ENCODE data around the gene H2AZ1.

H2AZ1 gene

DNA sequence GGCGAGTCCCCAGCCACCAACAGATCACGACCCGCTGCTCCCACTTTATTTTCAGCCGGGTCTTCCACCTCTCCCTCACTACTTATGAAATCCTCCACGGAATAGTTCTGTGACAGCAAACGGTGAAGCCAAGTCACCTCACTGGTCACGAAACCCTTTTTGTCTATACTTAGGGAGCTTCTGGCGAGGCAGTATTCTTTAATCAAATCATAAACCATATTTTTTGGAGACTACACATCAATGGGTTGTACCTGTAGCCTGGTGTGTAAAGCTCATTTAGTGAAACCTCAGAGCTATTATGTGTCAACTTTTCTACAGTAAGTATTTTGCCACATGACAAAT is 809 bp upstream of the H2AZ1 start:
- Histone ChIP-seq H3K4me2 (ENCODE audit: low read length) (peak overlapping the region; percentile 97), H3K4me1 (no peaks in the 10 kb centered on the region), H3K9me3 (ENCODE audit: control insufficient read depth, low read length) (no peaks in the 10 kb centered on the region), H3K4me3 (ENCODE audit: low read depth, low read length) (peak overlapping the region; percentile 68), H3K79me2 (no peaks in the 10 kb centered on the region), H3K27ac (peak overlapping the region; percentile 46), H3K9ac (no peak overlapping the region), H2AFZ (peak overlapping the region; percentile 84), H3K27me3 (ENCODE audit: control insufficient read depth, insufficient read depth, low read length) (no peaks in the 10 kb centered on the region), H3K36me3 (ENCODE audit: control insufficient read depth, insufficient read depth, low read length) (no peaks in the 10 kb centered on the region)
- no peak for TF ChIP-seq CTCF (IDR thresholded peaks at IDR 0.05)

DNA sequence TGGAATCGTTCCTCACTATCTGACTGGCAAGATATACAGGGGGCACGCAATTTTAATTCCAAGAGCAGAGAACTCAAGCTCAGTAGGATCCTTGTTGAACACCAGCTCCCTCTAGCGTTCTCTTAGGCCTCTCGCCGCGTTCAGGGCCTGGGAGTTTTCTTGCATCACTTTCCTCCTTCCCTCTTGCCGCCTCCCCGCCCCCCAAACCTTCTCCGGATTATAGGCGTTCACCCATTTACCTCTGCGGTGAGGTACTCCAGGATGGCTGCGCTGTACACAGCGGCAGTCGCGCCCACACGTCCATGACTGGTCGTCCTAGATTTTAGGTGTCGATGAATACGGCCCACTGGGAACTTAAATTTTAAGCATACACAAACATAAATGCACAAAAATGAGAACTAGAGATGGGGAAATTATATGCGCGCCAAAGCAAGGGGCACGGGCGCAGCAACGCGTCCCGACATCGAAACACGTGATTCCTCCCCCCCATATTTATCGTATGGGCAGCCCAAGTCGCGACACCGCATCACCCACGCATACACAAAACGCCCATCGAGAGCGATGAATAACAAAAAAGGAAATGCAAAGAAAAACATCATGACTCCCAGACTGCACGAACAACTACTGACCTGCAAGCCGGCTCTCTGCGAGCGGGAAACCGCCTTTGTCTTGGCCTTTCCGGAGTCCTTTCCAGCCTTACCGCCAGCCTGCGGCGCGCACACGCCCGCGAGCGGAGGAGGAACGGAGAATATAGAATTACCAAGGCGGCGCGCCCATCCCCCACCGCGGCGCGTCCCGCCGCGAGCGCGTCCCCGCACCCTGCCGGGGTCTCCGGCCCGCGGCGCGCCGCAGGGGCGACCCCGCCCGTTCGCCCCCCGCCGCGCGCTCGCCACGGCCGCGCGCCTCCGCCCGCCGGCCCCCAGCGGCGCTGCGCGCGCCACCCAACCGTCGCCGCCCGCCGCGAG is 759 bp downstream of the H2AZ1 start:
- peak; percentile 70 for TF ChIP-seq CTCF (IDR thresholded peaks at IDR 0.05)
- H3K27me3 ChIP-seq (ENCODE audit: control insufficient read depth, insufficient read depth, low read length), result no peaks in the 10 kb centered on the region
- H3K27ac ChIP-seq, result peak overlapping the region; percentile 81
- no peak overlapping the region for H3K9ac ChIP-seq
- peaks cover 5% of the 10 kb centered on the region for H3K79me2 ChIP-seq
- peak overlapping the region; percentile 74 for H3K4me3 ChIP-seq (ENCODE audit: low read depth, low read length)
- H3K4me2 ChIP-seq (ENCODE audit: low read length), result peak overlapping the region; percentile 86
- H3K36me3 ChIP-seq (ENCODE audit: control insufficient read depth, insufficient read depth, low read length), result no peaks in the 10 kb centered on the region
- peaks cover 7% of the 10 kb centered on the region for H3K4me1 ChIP-seq
- H3K9me3 ChIP-seq (ENCODE audit: control insufficient read depth, low read length), result no peaks in the 10 kb centered on the region
- H2AFZ ChIP-seq, result peak overlapping the region; percentile 79

DNA sequence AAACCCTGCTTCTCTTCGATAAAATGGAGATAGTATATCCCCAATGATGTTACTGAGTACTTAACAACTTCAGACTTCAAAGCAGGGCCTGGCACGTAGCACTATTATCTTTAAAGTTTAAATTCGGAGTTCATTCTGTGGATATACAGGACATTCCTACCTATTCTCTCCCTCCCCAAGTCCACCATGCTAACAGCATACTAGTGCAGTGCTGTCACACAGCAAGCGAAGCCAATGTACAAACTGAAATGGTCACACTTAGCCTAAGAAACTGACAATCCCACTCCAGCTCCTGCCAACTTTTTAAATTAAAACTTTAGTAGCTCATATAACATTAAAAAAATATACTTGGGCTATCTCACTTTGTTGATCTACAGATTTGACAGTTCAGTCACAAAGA is 2.5 kb downstream of the H2AZ1 start:
- H3K27ac ChIP-seq, result peak overlapping the region; percentile 92
- peaks cover 7% of the 10 kb centered on the region for H3K4me1 ChIP-seq
- no peak for TF ChIP-seq CTCF (IDR thresholded peaks at IDR 0.05)
- H3K9me3 ChIP-seq (ENCODE audit: control insufficient read depth, low read length), result no peaks in the 10 kb centered on the region
- no peak overlapping the region for H3K4me2 ChIP-seq (ENCODE audit: low read length)
- peaks cover 9% of the 10 kb centered on the region for H3K79me2 ChIP-seq
- no peaks in the 10 kb centered on the region for H3K36me3 ChIP-seq (ENCODE audit: control insufficient read depth, insufficient read depth, low read length)
- no peak overlapping the region for H2AFZ ChIP-seq
- H3K27me3 ChIP-seq (ENCODE audit: control insufficient read depth, insufficient read depth, low read length), result no peaks in the 10 kb centered on the region
- H3K9ac ChIP-seq, result no peak overlapping the region
- H3K4me3 ChIP-seq (ENCODE audit: low read depth, low read length), result no peak overlapping the region

GRCh38 chr4:99947190-99947578 is 2.9 kb downstream of the H2AZ1 start:
- H3K36me3 ChIP-seq (ENCODE audit: control insufficient read depth, insufficient read depth, low read length), result no peaks in the 10 kb centered on the region
- H3K27me3 ChIP-seq (ENCODE audit: control insufficient read depth, insufficient read depth, low read length), result no peaks in the 10 kb centered on the region
- H3K4me2 ChIP-seq (ENCODE audit: low read length), result peak overlapping the region; percentile 74
- peak overlapping the region; percentile 80 for H3K4me3 ChIP-seq (ENCODE audit: low read depth, low read length)
- no peak overlapping the region for H3K9ac ChIP-seq
- H2AFZ ChIP-seq, result peak overlapping the region; percentile 95
- H3K27ac ChIP-seq, result peak overlapping the region; percentile 92
- H3K9me3 ChIP-seq (ENCODE audit: control insufficient read depth, low read length), result no peaks in the 10 kb centered on the region
- peaks cover 7% of the 10 kb centered on the region for H3K4me1 ChIP-seq
- TF ChIP-seq CTCF (IDR thresholded peaks at IDR 0.05), result no peak
- H3K79me2 ChIP-seq, result peaks cover 9% of the 10 kb centered on the region

Data from parathyroid adenoma (tissue), 2 donors.